Hematopoietic multipotent progenitor cell (in vitro differentiated cells): ENCODE data around the gene PLAAT2. TPM values are rescaled to one million over a fixed set of nuclear protein-coding genes. Genes with fewer than 3 reads are reported as not detected.
"Not testable (repeated sequence)": the region's sequence is repeated elsewhere in the genome, so short reads cannot be mapped to it uniquely, and the experiment has no call there.

Experiments
- DNase-seq, 3 donors: peaks; one replicate each; pipeline ENCODE4 v3.0.0-alpha.2; 2011 to 2015; ENCODE audit warnings: low read depth in 2 of 3, low spot score in 2 of 3
- total RNA-seq: library from RNA; depleted of rRNA; stranded (reverse); fragments of >200 nt; gene quantifications from one replicate; pipeline ENCODE4 v1.2.3, GENCODE V29; 2012

The PLAAT2 gene
- total RNA-seq, 1 donor = not detected

- not testable (repeated sequence) for DNase-seq
Measured at GRCh38 chr11:63581224-63581623, 18.0 kb upstream of the PLAAT2 start.

- DNase-seq = not testable (repeated sequence)
Measured at GRCh38 chr11:63578882-63579281, 15.7 kb upstream of the PLAAT2 start.

GRCh38 chr11:63574856-63575602 lies 11.8 kb upstream of the PLAAT2 start:
- no peak for DNase-seq

GRCh38 chr11:63573881-63574855 lies 11.0 kb upstream of the PLAAT2 start:
- DNase-seq = peak in 2 of 3 donors; percentile 81 to 82

GRCh38 chr11:63572026-63572688 lies 9.0 kb upstream of the PLAAT2 start:
- DNase-seq = peak in 1 of 3 donors; percentile 30

- no peak for DNase-seq
Measured at GRCh38 chr11:63569570-63569969, 6.4 kb upstream of the PLAAT2 start.

GRCh38 chr11:63567044-63567840 lies 4.1 kb upstream of the PLAAT2 start:
- peak; percentile 50 to 92 (median 91) for DNase-seq

GRCh38 chr11:63564784-63565350 lies 1.7 kb upstream of the PLAAT2 start:
- DNase-seq = no peak

GRCh38 chr11:63564056-63564774 lies 1.0 kb upstream of the PLAAT2 start:
- DNase-seq = no peak

- DNase-seq = peak in 1 of 3 donors; percentile 61
Measured at GRCh38 chr11:63560506-63561180, 2.5 kb downstream of the PLAAT2 start.

GRCh38 chr11:63558459-63559157 lies 4.6 kb downstream of the PLAAT2 start:
- DNase-seq = no peak

GRCh38 chr11:63557570-63557969 lies 5.6 kb downstream of the PLAAT2 start:
- no peak for DNase-seq

- DNase-seq = no peak
Measured at GRCh38 chr11:63556404-63557013, 6.7 kb downstream of the PLAAT2 start.

GRCh38 chr11:63554877-63555223 lies 8.3 kb downstream of the PLAAT2 start:
- no peak for DNase-seq

- peak in 2 of 3 donors; percentile 62 to 74 for DNase-seq
Measured at GRCh38 chr11:63553759-63554158, 9.4 kb downstream of the PLAAT2 start.

GRCh38 chr11:63552921-63553320 lies 10.3 kb downstream of the PLAAT2 start:
- DNase-seq = no peak

- DNase-seq = no peak
Measured at GRCh38 chr11:63551889-63552266, 11.3 kb downstream of the PLAAT2 start.
